Lower leg skin (tissue), 4 donors: ENCODE results near the gene TEFM. TPM values are rescaled to one million over a fixed set of nuclear protein-coding genes. Genes with fewer than 3 reads are reported as not detected.

Source experiments
- DNase-seq, 2 donors: peaks; one replicate each; pipeline ENCODE4 v3.0.0-alpha.2; 2019; ENCODE audit warnings: low spot score in 2 of 2
- H3K4me3 ChIP-seq: fragments of 200-600 bp; sonication (generic); 2 replicates; pipeline ENCODE4 v1.5.1; 2017; ENCODE audit warnings: mild to moderate bottlenecking, low read depth; ENCODE audit not compliant: poor library complexity, severe bottlenecking
- CTCF ChIP-seq, 3 donors: fragments of 450-650 bp; IDR thresholded peaks; one replicate each; pipeline ENCODE4 v1.5.1; 2016; ENCODE audit warnings: antibody characterized with exemption in 3 of 3, mild to moderate bottlenecking in 3 of 3, moderate library complexity in 2 of 3
- POLR2A ChIP-seq, 2 donors: fragments of 450-650 bp; IDR thresholded peaks; one replicate each; pipeline ENCODE4 v1.6.1; 2016 to 2017; ENCODE audit warnings: antibody characterized with exemption in 2 of 2, mild to moderate bottlenecking in 1 of 2, moderate library complexity in 1 of 2
- WGBS, 2 donors: methylation state at CpG; one replicate each; pipeline ENCODE4 v1.1.5; 2018; 5-methylcytosine and 5-hydroxymethylcytosine counted together
- intact Hi-C: fragments of 100-400 bp; cut with DNase I; formaldehyde crosslinking; loops from one replicate; pipeline ENCODE4 v1.15.0; 2023; ENCODE audit warnings: low total_unique reads
- total RNA-seq, 4 donors: library from RNA; depleted of rRNA; stranded (reverse); fragments of >200 nt; gene quantifications; one replicate each; pipeline ENCODE4 v1.1.0, GENCODE V29; 2016

Gene TEFM
- total RNA-seq: 10 to 100 TPM in 3 of 4 donors, 1 to 10 TPM in 1; 7.8 to 23.3 (median 12.4) TPM

GRCh38 chr17:30906101-30906911 is at the start of gene TEFM:
Gene TEFM, minus strand, starts transcription at chr17:30906238. Its CDS starts 40 bp downstream, at chr17:30906198.
- intact Hi-C loops: no loop called here

DNA sequence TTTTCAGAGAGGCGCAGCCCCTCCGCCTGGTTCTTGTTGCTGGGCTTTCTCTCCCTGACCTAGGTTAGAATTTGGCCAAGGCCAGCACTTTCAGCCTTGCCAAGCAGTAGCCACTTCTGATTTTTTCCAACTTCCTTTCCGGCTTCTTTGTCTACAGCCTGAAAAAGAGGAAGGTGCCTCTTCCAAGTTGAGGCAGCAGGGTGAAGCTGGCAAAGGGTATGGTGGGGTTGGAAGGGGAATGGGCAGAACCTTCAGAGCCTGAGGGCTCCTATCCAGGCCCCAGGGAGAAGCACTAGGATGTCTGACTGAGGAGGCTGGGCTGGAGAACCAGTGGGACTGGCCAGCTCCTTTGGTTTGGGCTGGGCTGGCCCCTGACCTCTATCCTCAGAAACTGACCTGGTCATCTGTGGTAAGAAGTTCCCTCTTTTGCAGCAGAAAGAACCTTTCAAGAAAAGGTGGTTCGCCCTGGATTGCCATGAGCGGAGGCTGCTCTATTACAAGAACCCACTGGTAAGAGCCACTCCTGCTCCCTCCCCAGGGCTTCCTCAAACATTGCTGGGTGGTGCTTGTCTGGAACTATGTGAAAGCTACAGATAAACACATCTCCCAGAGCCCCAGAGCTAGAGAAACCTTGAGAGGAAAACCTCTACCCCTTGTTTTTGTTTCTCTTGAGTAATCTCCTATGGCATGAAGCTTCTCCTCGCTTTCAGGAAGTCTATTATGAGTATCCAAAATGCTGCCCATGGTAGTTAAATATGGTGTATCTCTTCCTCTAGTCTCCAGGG is 48.2 kb upstream of the TEFM start:
- intact Hi-C loops: no loop called here
- no peak overlapping the region for H3K4me3 ChIP-seq
- 83 to 89% methylated on average over 6 of the region's 6 CpGs for WGBS, 2 donors
- no peak for TF ChIP-seq CTCF (IDR thresholded peaks at IDR 0.05)
- no peak for TF ChIP-seq POLR2A (IDR thresholded peaks at IDR 0.05)
- DNase-seq: no peak

More at GRCh38 chr17:30906101-30906911, at the start of gene TEFM:
- TF ChIP-seq CTCF (IDR thresholded peaks at IDR 0.05) (no peak), POLR2A (IDR thresholded peaks at IDR 0.05) (no peak)
- 0 to 1% methylated on average over 27 to 46 of the region's 47 CpGs for WGBS, 2 donors
- peak; percentile 84 to 97 for DNase-seq
- H3K4me3 ChIP-seq: peak within 1 kb of the TSS; percentile 77

- DNase-seq: no peak
- intact Hi-C loops: no loop called here
- H3K4me3 ChIP-seq: no peak overlapping the region
- TF ChIP-seq CTCF (IDR thresholded peaks at IDR 0.05) (no peak), POLR2A (IDR thresholded peaks at IDR 0.05) (no peak)
- WGBS, 2 donors: 78 to 85% methylated on average over 9 of the region's 9 CpGs
Measured at GRCh38 chr17:30952638-30953393, 46.8 kb upstream of the TEFM start.

DNA sequence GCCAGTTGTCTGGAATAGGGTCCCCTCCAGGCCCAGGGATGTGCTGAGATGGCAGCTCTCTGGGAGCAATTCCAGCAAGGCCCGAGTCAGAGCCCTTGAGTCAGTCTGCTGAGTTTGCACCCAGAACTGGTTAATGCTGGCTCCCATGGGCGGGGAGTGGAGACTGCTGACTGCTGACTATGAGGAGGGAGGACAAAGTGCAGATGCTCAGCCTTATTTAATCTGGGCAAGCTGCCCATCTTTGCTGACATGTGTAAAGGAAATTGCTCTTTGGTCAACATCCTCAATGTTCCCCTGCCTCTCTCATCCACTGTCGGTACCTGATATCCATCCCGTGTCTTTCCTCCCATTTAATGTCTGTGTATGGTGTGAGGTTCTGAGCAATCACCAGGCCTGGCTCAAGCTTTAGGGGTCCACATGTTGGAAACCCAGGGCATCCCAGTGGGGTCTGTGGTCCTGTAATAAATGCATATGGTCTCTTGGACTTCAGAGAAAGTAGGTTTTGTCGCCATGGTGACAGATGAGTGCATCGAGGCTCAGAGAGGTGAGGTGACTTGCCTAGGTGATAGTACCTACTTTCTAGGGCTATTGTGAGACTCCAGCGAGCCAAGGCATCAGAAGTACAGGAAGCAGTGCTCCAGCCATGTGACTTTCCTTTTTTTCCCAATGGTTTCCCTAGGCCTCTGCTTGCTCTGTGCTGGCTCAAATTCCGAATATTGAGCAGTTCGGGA is 44.8 kb upstream of the TEFM start:
- 63 to 65% methylated on average over 9 of the region's 9 CpGs for WGBS, 2 donors

More for the DNA sequence above, 44.8 kb upstream of the TEFM start:
- DNase-seq: peak in 1 of 2 donors; percentile 58
- TF ChIP-seq CTCF (IDR thresholded peaks at IDR 0.05) (no peak), POLR2A (IDR thresholded peaks at IDR 0.05) (no peak)
- no peak overlapping the region for H3K4me3 ChIP-seq
- intact Hi-C loops: no loop called here
